ENCODE measurements around the gene OR52E8.

Gene OR52E8

GRCh38 chr11:5857590-5857989, at the start of gene OR52E8:
OR52E8 (minus strand) TSS chr11:5857690; CDS start chr11:5857690, 0 bp downstream.
- H3K9me3 Mint-ChIP-seq: peaks cover 3% of the 10 kb centered on the region
- no peak within 1 kb of the TSS for H3K4me3 Mint-ChIP-seq
- TF ChIP-seq CTCF (IDR thresholded peaks at IDR 0.05; ENCODE audit: unreplicated experiment in 3 of 3): no peak
- H3K27me3 Mint-ChIP-seq (ENCODE audit: low read depth): no peaks in the 10 kb centered on the region
- no peak within 1 kb of the TSS for H3K27ac Mint-ChIP-seq
- no peaks in the 10 kb centered on the region for H3K36me3 Mint-ChIP-seq (ENCODE audit: low read depth)
- no peaks in the 10 kb centered on the region for H3K4me1 Mint-ChIP-seq

- H3K9me3 Mint-ChIP-seq: no peaks in the 10 kb centered on the region
- H3K36me3 Mint-ChIP-seq (ENCODE audit: low read depth): no peaks in the 10 kb centered on the region
These were observed 42.0 kb upstream of the OR52E8 start for GRCh38 chr11:5899534-5899933.

GRCh38 chr11:5892908-5893307, 35.4 kb upstream of the OR52E8 start, which contains the start of gene OR52E5:
OR52E5 (plus strand) TSS chr11:5893208; CDS start chr11:5900777, 7,569 bp downstream.
- no peak for TF ChIP-seq CTCF (IDR thresholded peaks at IDR 0.05; ENCODE audit: unreplicated experiment in 3 of 3)
- Mint-ChIP-seq H3K27ac (no peak within 1 kb of the TSS), H3K4me1 (no peaks in the 10 kb centered on the region), H3K9me3 (no peaks in the 10 kb centered on the region), H3K36me3 (ENCODE audit: low read depth) (no peaks in the 10 kb centered on the region), H3K4me3 (no peak within 1 kb of the TSS), H3K27me3 (ENCODE audit: low read depth) (peaks cover 11% of the 10 kb centered on the region)

More at GRCh38 chr11:5899534-5899933, 42.0 kb upstream of the OR52E8 start:
- Mint-ChIP-seq H3K4me1 (no peaks in the 10 kb centered on the region), H3K27me3 (ENCODE audit: low read depth) (peaks cover 7% of the 10 kb centered on the region), H3K4me3 (no peak overlapping the region), H3K27ac (no peak overlapping the region)
- no peak for TF ChIP-seq CTCF (IDR thresholded peaks at IDR 0.05; ENCODE audit: unreplicated experiment in 3 of 3)

GRCh38 chr11:5891216-5891800, 33.8 kb upstream of the OR52E8 start:
- H3K27me3 Mint-ChIP-seq (ENCODE audit: low read depth): peaks cover 12% of the 10 kb centered on the region
- H3K9me3 Mint-ChIP-seq: no peaks in the 10 kb centered on the region
- TF ChIP-seq CTCF (IDR thresholded peaks at IDR 0.05; ENCODE audit: unreplicated experiment in 3 of 3): peak; percentile 39 to 58 (median 52)
- H3K27ac Mint-ChIP-seq: no peak overlapping the region
- no peaks in the 10 kb centered on the region for H3K36me3 Mint-ChIP-seq (ENCODE audit: low read depth)
- H3K4me1 Mint-ChIP-seq: no peaks in the 10 kb centered on the region
- no peak overlapping the region for H3K4me3 Mint-ChIP-seq

GRCh38 chr11:5887661-5888060, 30.2 kb upstream of the OR52E8 start:
- Mint-ChIP-seq H3K4me3 (no peak overlapping the region), H3K36me3 (ENCODE audit: low read depth) (no peaks in the 10 kb centered on the region), H3K4me1 (no peaks in the 10 kb centered on the region), H3K27ac (no peak overlapping the region), H3K9me3 (no peaks in the 10 kb centered on the region), H3K27me3 (ENCODE audit: low read depth) (peaks cover 9% of the 10 kb centered on the region)
- TF ChIP-seq CTCF (IDR thresholded peaks at IDR 0.05; ENCODE audit: unreplicated experiment in 3 of 3): no peak

GRCh38 chr11:5887172-5887571, 29.7 kb upstream of the OR52E8 start:
- H3K36me3 Mint-ChIP-seq (ENCODE audit: low read depth): no peaks in the 10 kb centered on the region
- no peaks in the 10 kb centered on the region for H3K4me1 Mint-ChIP-seq
- H3K4me3 Mint-ChIP-seq: no peak overlapping the region
- TF ChIP-seq CTCF (IDR thresholded peaks at IDR 0.05; ENCODE audit: unreplicated experiment in 3 of 3): no peak
- H3K27me3 Mint-ChIP-seq (ENCODE audit: low read depth): peaks cover 14% of the 10 kb centered on the region
- no peak overlapping the region for H3K27ac Mint-ChIP-seq
- H3K9me3 Mint-ChIP-seq: no peaks in the 10 kb centered on the region

All from nephron (organoid).